ENCODE results near the gene LLCFC1.

Gene LLCFC1

GRCh38 chr7:142913051-142913450 is 26.2 kb upstream of the LLCFC1 start:
- no peak for DNase-seq

- no peak for DNase-seq
Observed at GRCh38 chr7:142913566-142913965, 25.7 kb upstream of the LLCFC1 start.

GRCh38 chr7:142914121-142914520 is 25.2 kb upstream of the LLCFC1 start:
- no peak for DNase-seq

DNA sequence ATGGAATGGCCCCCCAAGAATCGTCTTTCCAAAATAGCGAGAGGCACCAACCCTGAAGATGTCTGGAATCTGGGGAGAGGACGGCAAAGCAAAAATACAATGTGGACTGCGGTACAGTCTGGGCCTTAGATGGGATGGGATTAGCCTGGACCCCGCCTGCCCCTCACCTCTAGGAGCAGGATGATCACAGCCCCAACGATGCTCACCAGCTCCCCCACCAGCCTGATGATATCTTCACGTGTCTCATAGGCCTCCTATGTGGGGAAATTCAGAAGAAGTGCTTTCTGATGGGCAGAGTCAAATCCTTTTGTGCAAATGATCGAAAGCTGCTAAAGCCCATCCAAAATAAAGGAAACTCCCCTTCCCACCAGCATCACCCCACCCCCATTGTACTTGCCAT is 24.0 kb upstream of the LLCFC1 start:
- no peak for DNase-seq

GRCh38 chr7:142916508-142916907 is 22.8 kb upstream of the LLCFC1 start:
- no peak for DNase-seq

DNA sequence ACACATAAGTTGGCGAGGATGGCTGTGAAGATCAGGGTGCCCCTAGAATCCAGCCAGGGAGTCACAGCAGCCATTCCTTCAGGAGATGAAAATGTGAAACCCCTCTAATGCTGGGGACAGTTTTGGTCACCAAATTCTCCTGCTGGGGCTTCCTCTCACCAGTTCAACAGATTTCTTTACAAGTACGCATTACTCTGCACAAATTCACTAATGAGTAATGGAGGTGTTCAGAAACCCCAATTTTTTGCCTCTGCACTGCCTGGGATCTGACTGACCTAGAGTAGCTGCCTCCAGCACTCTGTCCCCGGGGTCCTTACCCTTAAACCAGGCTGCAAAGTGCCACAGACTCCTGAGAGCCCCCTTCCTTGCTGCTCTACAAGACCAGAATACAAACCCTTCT is 21.8 kb upstream of the LLCFC1 start:
- no peak for DNase-seq

DNA sequence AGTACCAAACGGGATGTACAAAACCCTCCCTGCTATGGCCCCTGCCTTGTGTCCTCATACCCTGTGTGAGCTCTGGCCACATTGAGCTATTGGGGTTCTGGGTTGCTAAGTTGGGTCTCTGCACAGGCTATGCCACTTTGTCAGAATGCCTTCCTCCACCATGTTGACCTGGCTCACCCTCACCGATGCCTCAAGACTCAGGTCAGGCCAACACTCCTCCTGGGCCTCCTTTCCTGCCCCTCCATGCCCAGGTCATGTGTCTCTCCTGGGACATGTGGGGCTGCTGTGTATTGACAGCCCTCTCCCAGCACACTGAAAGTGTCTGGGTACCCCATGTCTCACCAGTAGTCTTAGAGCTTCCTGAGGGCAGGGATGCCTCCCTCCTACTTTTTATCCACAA is 20.4 kb upstream of the LLCFC1 start:
- DNase-seq: no peak

GRCh38 chr7:142919656-142920055 is 19.6 kb upstream of the LLCFC1 start:
- DNase-seq: no peak

DNA sequence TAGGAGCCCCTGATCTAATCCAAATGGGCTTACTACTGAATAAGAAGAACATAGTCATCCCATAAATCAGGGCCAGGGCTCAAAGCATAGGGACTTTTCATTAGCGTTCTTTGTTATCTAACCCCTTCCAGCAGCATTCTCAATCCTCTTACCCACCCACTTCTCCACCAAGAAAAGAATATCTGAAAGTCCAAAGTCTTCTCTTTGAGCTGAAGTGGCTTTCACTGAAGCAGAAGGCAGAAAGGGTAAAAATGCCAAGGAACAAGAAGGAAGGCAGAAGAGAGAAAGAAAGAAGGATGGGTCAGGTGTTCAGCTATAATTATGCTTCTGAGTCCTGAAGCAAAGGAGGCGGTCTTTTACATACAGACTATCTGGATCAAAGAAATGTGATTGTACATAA is 15.9 kb upstream of the LLCFC1 start:
- DNase-seq: no peak

- DNase-seq: peak in 1 of 2 experiments; percentile 22
Observed at GRCh38 chr7:142925413-142925812, 13.9 kb upstream of the LLCFC1 start.

DNA sequence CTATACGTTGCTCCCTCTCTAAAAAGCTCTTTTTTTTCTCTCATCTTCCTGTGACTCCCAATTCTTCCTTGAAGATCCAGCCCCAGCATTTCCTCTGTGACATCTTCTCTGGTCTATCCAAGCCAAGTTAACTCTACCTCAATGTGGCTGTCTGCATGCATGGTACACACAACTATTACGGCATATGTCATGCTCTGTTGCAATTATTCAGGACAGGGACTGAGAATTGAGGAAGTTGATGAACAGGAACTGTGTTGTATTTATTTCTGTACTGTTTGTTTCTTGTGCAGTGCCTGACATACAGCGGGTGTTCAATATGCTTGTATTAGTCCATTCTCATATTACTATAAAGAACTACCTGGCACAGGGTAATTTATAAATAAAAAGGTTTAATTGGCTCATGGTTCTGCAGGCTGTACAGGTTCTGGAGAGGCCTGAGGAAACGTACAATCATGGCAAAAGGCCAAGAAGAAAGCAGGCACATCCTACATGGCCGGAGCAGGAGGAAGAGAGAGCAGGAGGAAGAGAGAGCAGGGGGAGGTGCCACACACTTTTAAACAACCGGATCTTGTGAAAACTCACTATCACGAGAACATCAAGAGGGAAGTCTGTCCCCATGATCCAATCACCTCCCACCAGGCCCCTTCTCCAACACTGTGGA is 12.1 kb upstream of the LLCFC1 start:
- no peak for DNase-seq

- DNase-seq: no peak
Observed at GRCh38 chr7:142927949-142928348, 11.3 kb upstream of the LLCFC1 start.

GRCh38 chr7:142930126-142930730 is 9.1 kb upstream of the LLCFC1 start:
- no peak for DNase-seq

DNA sequence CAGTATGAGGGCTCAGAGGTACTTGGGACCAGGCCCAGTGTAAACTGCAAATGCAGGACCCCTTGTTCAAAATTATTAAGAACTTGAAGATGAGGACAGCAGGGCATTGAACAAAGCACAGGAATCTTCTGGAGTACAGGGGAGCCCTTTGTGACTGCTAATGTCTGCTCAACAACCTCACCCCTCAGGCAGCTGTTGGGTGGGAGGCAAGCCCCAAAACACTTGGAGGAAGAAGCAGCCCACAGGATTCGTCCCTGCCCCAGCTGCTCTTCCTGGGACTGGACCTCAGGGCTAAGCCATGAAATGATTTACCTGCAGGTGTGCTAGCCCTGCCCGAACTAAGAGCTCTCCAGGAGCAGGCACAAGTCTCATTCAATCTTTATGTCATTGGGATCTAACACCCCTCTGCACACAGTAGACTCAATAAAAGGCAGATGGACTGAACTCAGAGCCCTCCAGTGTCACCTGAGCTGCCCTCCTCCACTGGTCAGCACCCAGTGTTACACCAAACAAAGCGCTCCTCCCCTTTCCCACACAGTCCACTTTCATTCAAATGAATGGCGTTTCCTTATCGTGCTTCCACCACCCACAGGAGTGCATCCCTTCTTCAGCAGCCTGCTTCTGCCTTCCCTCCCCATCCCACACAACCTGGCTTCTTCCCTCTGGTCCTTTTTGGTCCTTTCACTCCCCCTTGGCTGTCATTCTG is 6.7 kb upstream of the LLCFC1 start:
- DNase-seq: no peak

DNA sequence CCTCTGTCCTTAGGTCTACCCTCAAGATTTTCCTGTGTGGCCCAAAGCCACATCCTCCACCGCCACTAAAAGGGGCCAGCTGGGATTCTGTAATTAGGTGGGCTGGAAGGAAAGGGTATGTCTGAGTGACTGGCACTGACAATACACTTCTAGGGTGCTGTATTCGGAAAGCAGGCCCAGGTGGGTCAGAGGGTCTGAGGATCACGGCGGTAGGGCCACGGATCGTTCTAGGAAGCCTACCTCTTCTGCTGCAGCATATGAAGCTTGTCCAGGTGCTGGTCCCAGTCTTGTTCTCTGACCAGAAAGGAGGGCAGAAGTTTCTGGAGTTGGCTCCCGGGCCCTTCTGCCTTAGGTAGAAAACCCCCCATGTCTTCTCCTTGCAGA is 6.2 kb upstream of the LLCFC1 start:
- no peak for DNase-seq

DNA sequence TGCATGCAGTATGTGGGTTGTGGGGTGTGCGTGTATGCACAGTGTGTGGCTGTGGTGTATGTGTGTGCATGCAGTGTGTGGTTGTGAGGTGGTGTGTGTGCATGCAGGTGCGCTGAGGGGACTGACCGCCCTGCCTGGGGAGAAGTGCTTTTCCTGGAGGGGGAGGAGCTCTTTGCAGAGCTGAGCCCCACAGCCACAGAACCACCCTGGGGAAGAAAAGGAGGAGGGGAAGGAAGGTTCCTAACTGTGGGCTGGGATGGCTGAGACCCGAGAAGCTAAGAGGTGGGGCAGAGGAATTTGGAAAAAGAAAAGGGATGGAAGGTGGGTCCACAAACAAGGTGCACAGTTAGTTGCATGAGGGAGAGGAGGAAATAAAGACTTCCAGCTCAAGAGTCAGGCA is 5.7 kb upstream of the LLCFC1 start, which contains the start of gene TRPV5:
Gene TRPV5 (minus strand): TSS at position 123 of the 400 bp plus-strand sequence. CDS start 287 bp downstream, outside the sequence.
- no peak for DNase-seq

- DNase-seq: no peak
Observed at GRCh38 chr7:142934056-142934455, 5.2 kb upstream of the LLCFC1 start.

DNA sequence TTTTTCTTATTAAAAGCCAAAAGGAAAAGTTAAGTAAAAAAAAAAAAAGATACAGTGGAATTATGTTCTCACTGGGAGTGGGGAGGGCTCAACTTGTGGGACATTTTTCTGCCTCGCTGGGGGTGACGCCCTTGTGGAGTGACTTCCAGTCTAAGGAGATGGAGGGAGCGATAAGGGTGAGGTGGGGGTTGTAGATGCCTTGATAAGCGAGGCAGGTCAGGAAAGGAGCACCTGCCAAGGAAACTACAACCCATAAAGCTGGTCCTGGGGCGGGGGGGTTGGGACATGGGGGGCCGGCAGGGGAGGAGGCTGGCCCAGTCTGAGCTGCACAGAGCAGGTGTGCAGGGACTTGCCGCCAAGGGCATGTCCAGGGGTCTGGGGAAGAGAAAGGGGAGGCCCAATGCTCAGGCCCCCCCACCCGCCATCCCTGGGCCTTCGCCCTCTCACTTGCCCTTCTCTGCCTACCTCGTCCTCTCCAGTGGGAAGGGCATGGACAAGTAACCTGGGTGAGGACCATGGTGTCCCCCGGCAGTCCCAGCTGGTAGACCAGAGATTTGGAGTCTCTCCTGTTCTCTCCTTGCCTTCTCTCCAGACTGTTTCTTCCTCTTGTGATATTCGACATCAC is 3.2 kb upstream of the LLCFC1 start:
- DNase-seq: no peak

- DNase-seq: no peak
Observed at GRCh38 chr7:142938611-142939010, 673 bp upstream of the LLCFC1 start.

- DNase-seq: no peak
Observed at GRCh38 chr7:142940966-142941535, 1.8 kb downstream of the LLCFC1 start.

DNA sequence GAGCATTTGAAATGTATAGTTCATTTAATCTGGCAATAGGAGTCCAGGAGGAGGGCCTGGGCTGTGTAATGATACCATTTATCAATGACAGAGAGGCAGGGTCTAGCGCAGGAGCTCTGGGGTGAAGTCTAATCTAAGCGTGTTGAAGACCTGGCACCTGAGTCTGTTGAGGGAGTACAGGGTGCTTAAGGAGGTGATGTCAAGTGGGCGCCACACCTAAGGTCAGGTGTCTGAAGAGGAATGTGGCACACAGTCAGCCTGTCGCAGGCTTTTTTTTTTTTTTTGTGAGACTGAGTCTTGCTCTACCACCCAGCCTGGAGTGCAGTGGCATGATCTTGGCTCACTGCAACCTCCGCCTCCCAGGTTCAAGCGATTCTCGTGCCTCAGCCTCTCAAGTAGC is 2.3 kb downstream of the LLCFC1 start:
- no peak for DNase-seq

DNA sequence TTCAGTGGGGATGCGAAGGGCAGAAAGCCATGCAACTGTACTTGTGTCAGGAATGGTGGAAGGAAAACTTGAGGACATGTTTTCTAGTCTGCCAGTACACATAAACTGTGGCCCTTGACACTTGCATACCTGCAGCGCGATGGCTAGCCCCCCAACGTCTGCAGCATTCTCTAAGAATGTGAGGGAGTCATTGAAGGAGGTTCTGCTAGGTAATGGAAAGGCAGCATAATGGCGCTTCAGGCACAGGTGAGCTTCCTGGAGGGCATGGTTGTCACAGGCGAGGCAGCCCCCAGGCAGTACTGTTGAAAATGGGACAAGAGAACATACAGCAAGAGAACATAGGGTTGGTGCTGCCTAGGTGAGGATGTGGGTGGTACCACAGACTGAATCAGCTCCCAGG is 3.5 kb downstream of the LLCFC1 start:
- no peak for DNase-seq

- no peak for DNase-seq
Observed at GRCh38 chr7:142943706-142944268, 4.5 kb downstream of the LLCFC1 start.

All from activated T-cell treated with anti-CD3 and anti-CD28 coated beads, Interleukin-2, amount 50 U/mL, for 48 hours (primary cell).